ENCODE data around the gene ELOVL6.
"Not testable (repeated sequence)": the region's sequence is repeated elsewhere in the genome, so short reads cannot be mapped to it uniquely, and the experiment has no call there.

Gene ELOVL6

DNA sequence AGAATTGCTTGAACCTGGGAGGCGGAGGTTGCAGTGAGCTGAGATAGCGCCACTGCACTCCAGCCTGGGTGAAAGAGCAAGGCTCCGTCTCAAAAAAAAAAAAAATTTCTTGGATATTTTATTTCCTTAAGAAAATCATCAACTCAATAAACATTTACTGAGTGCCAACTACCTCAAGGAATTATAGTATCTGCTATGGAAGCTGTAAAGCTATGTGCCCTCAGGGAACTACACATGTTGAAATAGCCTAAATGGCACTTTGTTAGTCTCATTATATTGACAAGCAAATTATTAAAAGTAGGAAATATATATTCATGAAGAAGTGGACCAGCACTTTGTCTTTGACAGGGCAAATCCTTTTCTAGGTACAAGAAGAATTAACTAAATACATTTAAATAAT is 40.8 kb downstream of the ELOVL6 start:
- DNase-seq: no peak

DNA sequence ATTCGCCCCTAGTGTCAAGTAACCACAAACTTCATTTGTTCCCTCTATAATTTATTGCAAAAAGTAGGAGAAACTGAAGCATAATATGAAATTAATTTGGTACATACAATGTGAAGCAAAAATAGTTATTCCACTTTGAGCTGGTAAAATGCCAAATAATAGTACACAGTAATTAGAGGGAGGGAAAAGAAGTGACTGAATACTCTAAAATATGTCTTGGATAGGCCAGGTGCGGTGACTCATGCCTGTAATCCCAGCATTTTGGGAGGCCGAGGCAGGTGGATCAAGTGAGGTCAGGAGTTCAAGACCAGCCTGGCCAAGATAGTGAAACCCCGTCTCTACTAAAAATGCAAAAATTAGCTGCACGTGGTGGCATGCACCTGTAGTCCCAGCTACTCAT is 41.2 kb downstream of the ELOVL6 start:
- not testable (repeated sequence) for DNase-seq

DNA sequence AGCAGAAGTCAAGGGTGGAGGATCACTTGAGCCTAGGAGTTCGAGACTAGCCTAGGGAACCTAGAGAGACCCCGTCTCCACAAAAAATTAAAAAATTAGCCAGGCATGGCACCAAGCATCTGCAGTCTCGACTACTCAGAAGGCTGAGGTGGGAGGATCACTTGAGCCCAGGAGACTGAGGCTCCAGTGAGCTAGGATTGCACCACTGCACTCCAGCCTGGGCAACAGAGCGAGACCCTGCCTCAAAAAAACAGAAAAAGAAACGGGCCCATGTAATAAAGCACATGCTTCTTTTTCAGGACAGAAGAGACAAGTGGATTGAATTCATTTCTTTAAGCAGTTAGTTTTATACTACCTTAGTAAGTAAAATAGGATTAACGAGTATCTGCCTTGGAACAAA is 42.0 kb downstream of the ELOVL6 start:
- no peak for DNase-seq

DNA sequence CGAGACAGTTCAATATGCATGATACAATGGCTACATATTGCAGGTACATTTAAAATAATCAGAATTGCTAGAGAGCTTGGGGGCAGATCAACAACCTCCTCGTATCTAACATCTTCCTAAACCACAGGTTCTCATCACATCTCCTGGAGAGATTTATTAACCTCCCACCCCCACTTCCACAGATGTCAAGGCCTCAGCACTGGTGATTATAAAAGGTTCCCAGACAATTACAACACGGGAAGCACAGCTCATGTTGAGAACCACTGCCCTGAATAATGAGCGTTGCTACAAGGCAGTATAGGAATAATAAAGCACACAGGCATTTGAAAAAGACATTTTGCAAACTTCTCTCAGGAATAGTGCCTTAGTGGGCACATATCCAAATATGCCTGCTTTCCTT is 42.8 kb downstream of the ELOVL6 start:
- no peak for DNase-seq

DNA sequence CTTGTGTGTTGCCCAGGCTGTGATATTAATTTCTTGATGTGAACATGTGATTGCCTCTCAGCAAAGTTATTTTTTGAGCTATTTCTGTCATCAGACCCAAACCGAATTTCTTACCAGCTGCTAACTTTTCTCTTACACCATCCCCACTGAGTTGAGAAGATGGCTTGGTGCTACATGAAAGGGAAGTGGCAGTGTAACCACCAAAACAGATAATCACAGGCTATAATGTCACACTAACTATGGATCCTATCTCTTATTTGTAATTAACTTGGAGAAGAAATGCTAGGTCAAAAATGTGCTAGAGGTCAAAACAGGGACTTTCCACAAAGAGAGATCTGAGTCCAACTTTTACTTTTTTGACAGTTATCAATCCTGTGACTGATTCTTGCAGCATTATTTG is 43.8 kb downstream of the ELOVL6 start:
- no peak for DNase-seq

DNA sequence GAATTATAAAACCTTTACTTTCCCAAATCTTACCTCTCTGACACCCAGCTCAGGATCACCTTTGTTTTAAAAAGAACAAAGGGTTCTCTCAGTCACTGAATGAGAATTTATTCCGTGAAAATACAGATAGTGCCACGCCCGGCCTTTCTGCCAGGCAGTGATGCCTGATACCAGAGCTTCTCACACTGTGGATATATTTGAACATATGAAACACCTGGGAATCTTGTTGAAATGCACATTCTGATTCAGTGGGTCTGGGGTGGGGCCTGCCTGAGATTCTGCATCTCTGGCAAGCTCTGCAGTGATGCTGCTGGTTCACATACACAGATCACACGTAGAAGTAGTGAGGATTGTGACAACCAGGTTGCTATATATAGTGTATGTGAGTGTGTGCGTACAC is 46.0 kb downstream of the ELOVL6 start:
- no peak for DNase-seq

DNA sequence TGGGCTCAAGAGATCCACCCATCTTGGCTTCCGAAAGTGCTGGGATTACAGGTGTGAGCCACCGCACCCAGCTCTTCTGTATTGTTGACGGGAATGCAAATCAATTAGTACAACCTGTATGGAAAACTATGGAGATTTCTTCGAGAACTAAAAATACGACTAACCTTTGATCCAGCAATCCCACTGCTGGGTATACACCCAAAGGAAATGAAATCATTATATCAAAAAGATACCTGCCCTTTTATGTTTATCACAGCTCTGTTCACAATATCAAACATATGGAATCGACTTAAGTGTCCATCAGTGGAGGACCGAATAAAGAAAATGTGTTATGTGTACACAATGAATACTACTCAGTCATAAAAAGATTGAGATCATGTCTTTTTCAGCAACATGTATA is 49.3 kb downstream of the ELOVL6 start:
- no peak for DNase-seq

DNA sequence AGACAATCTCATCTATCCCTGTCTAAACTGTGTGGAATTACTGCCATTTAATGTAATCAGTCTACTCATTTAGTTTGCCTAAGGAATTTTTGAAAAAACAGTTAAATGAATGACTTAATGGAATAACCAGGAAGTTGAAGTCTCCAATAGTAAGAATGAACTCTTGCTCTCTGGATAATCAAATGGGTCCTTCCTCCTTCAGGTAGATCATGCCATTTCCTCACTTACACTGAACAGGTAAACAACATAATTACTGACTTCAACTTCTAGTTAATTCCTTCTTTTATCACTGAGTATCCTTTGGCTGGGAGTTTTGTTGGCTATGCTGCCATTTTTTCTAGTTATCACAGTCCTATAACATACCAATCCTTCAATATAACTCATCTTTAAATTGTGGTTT is 56.0 kb downstream of the ELOVL6 start:
- DNase-seq: no peak

DNA sequence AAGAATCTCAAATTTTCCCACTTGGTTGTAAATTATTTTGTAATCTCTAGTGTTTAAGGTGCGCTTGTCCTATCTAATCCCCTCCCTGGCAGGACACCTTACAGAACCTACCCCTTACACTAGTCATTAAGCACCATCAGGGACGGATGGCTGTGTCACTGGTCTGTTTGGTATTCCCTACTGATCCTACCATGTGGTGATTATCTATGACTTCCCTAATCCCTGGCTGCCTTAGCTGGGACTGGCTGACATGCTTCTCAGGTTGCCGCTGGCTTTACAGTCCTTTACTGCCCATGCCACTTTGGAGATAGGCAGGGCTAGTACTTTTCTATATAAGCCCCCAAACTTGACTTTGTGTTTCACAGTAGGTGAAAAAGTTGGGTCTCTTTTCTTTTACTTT is 58.6 kb downstream of the ELOVL6 start:
- DNase-seq: no peak

DNA sequence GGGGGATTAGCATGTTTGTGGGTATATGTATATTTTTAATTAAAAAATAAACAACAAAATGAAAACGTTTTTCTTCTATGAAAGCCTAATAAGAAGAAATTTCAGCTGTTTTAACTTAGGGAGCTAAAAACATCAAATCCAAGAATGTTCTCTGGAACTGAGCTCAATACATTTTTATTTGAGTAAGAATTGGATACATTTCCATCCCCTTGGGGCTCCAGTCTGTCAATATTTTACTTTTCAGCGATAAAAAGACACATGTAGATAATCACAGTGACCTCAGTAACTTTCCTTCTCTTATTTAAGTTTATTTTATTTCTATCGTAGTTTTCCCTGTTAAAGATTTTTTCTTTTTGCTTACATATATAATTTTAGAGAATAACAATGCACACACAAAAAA is 59.3 kb downstream of the ELOVL6 start:
- DNase-seq: no peak

DNA sequence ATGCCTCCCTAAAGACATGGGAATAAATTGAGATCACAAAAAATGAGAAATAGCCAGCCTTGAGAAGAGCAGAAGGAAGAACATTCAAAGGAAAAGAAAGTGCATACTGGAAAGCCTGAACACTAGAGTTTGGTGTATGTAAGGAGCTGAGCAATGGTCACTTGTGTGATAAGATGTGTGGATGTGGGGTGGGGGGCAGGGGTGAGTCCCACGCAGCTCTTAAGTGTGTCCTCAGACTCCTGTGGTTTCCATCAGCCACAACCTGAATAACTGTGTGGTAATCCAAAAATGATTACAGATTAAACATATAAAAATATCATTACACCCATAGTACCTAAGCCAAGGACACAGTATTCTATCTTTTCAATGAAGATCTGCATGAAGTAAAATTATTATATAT is 59.9 kb downstream of the ELOVL6 start:
- no peak for DNase-seq

DNA sequence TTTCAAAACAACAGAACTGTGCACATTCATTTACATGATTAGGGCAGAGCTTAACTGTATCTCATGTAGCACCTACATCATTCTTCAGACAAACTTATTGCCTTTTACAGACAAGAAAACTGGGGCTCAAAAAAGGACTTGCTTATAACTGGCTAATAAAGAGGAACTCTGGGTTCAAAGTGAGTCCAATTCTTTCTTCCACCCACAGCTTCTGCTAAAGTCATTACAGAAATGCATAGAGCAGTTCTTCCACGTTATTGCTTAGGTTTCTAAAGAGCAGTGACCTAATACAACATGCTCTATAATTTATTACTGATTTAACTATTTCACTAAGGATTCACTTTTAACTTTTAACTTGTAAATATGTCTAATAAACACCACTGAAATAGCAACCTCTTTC is 60.6 kb downstream of the ELOVL6 start:
- DNase-seq: no peak

DNA sequence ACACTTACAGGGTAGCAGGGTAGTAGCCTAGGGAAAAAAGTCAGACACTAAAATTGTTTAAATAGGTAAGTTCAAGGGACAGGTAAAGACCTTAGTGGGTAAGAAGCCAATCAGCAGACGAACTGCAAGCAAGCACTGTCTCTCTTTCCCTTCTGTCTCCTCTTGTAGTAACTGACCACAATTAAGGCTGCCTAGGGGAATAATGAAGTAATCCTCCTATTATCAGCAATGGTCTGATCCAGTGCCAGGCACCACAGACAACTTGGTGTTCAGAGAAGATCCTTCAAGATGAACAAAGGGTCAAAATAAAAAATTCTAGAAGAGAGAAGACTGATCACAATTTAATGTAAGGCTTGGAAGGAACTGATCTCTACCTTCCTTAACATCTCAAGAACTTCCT is 62.9 kb downstream of the ELOVL6 start:
- no peak for DNase-seq

DNA sequence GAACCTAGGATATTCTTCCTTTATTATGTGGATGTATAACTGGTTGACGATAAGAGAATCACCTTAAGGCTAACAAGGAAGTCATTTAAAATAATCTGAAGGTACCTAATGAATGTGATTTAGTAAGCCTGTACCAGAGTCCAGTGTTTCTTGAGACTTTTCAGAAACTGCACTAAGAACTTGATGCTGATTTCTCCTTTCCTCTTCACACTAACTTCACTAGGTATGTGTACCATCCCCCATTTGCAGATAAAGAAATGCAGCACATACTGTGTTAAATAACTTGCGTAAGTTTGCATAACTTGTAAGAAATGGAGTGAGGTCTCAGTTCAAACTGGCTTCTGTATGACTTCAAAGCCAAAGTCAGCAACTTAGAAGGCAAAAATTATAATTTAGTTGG is 63.3 kb downstream of the ELOVL6 start:
- DNase-seq: no peak

DNA sequence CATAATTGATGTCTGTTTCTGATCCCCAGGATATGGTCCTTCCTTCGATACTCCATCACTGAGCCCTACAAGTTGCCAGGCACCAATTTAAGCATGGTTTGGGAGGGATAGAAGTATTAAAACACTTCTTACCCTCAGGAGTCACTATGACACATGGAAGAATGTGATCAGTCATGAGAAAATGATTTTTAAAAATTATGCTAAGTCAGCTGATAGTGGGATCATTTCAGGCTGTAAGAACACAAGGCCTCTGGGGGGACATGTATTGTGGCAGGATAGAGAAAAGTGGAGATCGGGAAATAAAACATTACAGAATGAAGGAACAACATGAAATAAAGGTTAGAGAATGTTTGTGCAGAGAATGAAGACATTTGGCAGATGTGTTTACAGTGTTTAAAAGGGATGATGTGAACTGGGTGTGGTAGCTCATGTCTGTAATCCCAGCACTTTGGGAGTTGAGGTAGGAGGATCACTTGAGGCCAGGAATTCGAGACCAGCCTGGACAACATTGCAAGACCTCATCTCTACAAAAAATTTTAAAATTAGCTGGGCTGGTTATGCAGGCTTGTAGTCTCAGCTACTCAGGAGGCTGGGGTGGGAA is 64.0 kb downstream of the ELOVL6 start:
- no peak for DNase-seq

DNA sequence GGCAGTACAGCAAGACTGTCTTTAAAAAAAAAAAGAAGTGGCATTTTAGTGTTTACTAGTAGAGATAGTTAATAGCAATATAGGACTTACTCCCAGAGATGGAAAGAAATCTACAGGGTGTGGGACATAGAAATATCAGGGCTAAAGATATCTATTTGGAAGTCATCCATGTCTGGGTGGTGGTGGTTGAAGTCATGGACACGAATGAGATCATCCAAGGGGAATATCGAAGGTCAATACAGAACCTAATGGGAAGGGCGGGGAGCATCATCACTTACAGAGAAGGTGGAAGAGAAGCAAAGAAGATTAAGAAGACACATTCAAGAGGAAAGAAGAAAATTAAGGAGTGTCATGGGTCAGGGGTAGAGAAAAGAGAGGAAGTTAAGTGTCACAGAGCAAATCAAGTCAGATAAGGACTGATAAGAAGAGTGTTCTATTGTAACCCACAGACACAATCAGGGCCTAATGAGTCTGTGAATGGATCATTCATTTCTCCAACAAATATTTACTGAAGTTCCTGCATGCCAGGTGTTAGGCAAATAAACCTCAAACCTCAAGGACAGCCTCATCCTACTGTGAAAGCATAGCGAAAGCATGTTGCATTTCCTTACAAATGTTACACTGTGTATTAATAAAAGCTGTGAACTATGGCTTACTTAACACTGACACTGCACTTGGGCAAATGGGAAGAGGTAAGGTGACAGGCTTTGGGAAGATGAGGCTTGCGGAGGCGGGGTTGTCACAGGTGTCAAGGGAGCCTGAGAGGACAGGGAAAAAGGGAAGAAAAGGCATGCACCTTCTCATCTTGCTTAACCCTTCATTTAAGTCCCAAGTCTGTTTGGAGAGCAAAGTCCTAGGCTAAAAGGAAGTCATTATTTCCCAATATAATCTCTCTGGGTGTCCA is 65.3 kb downstream of the ELOVL6 start:
- no peak for DNase-seq

DNA sequence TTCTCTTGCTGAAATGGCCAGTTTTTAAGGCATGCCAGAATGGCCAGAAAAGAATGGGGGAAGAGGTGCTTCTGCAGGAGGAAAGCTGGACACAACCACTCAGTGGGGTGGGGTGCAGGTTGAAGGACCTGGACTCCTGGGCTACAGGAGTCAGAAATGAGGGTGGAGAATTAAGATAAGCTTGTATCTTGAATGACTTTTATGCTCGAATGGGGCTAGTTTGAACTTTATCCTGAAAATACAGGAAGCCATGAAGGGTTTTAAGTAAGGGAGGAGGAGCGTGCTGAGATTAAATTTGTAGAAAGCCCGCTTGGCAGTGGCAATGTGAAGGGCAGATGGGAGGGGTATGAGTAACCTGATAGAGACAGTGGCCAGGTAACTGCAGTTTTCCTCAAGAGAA is 66.5 kb downstream of the ELOVL6 start:
- DNase-seq: no peak

DNA sequence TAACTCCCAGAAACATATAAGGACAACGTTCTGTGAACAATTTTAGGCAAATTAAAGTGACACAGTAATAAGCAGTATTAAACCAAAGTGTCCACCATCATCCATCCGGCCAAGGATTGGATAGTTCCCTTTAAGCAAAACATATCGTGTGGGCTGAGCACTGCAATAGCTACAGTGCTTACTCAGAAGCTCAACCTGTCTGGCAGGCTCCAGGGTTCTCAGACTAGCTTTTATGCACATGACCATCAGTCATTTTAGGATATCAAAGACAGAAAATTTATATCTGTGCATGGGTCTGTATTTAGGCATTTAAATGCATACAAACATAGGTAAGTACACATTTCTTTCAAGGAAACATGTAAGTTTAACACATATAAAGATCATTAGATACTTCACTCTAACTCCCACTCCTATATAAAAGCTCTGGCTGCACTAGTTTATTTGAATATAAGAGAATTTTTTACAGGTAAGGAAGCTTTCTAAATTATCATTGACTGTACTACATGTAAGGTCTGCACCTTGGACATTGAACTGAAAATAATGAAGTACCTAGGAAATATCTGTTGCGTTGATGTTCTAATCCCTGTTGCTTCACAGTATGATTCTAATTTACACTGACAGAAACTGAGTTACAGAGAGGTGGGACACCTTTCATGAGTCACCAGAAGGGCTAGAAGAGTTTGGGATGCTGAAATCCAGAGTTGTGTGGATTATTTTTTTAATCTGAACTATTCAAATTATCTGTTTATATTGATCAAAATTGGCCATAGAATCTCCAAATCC is 67.6 kb downstream of the ELOVL6 start:
- DNase-seq: no peak

DNA sequence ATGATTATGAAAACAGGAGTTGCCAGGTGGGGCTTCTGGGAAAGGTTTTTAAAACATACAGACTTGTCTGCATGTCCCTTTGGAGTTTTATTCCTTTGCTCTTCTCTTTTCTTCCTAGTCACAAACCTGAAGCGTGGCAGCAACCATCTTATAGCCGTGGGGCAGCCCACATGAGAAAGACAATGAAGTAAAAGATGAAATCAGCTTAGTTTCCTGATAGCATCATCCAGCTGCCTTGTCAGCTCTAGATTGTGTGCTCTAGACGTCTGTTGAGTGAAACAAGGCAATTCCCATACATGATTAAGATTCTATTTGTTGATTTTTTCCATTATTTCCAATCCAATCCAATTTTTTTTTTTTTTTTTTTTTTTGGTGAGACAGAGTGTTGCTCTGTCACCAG is 68.9 kb downstream of the ELOVL6 start:
- DNase-seq: no peak

DNA sequence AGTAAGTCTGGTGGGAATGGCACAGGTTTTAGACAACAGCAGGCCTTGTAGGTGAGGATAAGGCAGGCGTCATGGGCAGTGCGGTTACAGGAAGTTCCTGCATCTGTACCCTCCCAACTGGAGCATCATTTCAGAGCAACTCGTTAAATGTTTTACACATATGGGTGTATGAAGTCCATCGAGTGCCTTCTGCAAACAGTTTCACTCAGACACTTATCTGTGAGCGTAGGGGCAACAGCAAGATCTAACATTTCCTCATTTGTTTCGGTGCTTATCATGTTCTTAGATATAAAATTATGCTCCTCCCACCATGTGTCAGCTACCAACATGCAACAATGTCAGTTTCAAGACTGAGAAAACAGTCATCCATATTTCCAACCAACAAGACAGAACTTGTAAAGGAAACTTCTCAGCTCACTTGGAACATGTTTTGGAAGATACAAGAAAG is 69.9 kb downstream of the ELOVL6 start:
- DNase-seq: no peak

DNA sequence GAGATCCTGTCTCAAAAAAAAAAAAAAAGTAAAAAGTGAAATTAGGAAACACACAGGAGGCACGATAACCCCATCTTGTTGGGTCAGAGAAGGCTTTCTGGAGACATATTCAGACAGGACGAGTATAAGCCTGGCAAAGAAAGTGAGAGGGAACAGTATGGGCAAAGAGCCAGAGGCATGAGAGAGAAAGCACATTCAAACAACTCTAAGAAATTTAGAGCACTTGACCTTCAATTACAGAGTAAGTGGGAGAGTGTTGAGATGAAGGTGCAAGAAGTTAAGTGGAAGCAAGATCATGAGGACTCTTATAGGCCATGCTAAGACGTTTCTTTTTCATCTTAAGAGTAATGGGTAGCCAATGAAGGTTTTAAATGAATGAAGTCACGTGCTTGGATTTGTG is 70.4 kb downstream of the ELOVL6 start:
- DNase-seq: no peak

DNA sequence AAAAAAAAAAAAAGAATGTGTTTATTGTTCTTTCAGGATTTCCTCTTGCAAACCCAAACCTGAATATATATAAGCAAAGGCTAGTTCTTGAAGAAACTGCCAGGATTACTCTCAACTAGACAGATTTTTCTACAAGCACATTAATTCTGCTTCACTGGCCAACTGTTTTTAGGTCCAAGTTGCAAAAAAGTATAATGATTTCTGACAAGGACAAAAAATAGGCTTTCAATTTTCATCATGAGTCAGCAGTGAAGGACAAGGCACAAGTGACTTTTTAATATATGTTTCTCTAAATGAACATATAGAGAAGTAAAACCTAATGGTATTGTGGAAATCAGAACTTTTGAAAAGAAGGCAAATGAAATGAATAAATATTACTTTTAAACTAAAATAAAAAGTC is 73.7 kb downstream of the ELOVL6 start:
- DNase-seq: no peak

DNA sequence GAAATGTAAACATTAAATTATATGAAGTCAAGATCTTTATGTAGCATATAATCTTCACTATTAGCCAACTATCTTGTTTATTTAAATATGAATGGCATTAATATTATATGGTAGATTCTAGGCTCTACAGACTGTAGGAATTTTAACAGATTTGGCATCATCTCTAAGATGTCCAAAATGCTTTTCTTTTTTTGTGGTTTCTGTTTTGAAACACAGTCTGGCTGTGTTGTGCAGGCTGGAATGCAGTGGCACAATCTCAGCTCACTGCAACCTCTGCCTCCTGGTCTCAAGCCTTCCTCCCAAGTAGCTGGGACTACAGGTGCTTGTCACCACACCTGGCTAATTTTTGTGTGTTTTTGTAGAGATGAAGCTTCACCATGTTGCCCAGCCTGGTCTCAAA is 76.2 kb downstream of the ELOVL6 start:
- no peak for DNase-seq

DNA sequence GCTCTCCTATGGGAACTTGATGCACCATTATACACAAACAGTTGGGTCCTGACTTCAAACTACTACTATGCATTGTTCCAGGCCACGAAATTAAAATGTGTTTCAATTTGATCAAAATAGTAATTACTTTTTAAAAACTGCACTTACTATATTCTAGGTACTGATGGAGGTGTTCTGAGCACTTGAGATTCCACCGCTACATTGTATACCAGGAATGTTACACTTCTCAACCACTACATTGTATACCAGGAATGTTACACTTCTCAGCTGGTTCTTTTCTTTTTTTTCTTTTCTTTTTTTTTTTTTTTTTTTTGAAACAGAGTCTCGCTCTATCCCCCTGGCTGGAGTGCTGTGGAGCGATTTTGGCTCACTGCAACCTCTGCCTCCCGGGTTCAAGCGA is 77.9 kb downstream of the ELOVL6 start:
- no peak for DNase-seq

Measured in activated CD4-positive, alpha-beta T cell treated with anti-CD3 and anti-CD28 coated beads, Interleukin-10, Interleukin-2, amounts not matched to agents 100 ng/mL and 50 ng/mL, durations not matched to agents 16 hours and 8 hours (primary cell).